Large intestine (tissue), 3 donors: Measurements from ENCODE around the gene PDE6D. TPM values are rescaled to one million over a fixed set of nuclear protein-coding genes. Genes with fewer than 3 reads are reported as not detected.

ENCODE experiments used
- DNase-seq, 2 donors: peaks; one replicate each; pipeline versions ENCODE4 v3.0.0 to v3.0.0-alpha.2; 2013
- H3K27ac ChIP-seq: one replicate; pipeline ENCODE4 v1.5.1; 2013; ENCODE audit warnings: low read length
- H3K27me3 ChIP-seq: 2 replicates; pipeline ENCODE4 v1.6.1; 2013; ENCODE audit warnings: low read length; ENCODE audit not compliant: control insufficient read depth, insufficient read depth
- H3K36me3 ChIP-seq: 2 replicates; pipeline ENCODE4 v1.6.1; 2013; ENCODE audit warnings: low read length; ENCODE audit not compliant: control insufficient read depth, insufficient read depth
- H3K4me1 ChIP-seq: one replicate; pipeline ENCODE4 v1.6.1; 2013; ENCODE audit warnings: low read length; ENCODE audit not compliant: control insufficient read depth, insufficient read depth
- H3K4me3 ChIP-seq: one replicate; pipeline ENCODE4 v1.5.1; 2013; ENCODE audit warnings: low read length
- H3K9me3 ChIP-seq: one replicate; pipeline ENCODE4 v1.6.1; 2013; ENCODE audit warnings: mild to moderate bottlenecking, low read depth, low read length, moderate library complexity; ENCODE audit not compliant: control insufficient read depth
- WGBS: methylation state at CpG from one replicate; pipeline ENCODE4 v1.1.5; 2013; ENCODE audit warnings: low lambda C conversion rate; ENCODE audit not compliant: insufficient coverage; 5-methylcytosine and 5-hydroxymethylcytosine counted together
- polyA plus RNA-seq: library from polyadenylated mRNA; unstranded; fragments of 120-200 nt; gene quantifications from one replicate; pipeline ENCODE4 v1.2.1, GENCODE V29; 2013

Gene PDE6D
- polyA plus RNA-seq, 1 donor: 16.6 TPM

DNA sequence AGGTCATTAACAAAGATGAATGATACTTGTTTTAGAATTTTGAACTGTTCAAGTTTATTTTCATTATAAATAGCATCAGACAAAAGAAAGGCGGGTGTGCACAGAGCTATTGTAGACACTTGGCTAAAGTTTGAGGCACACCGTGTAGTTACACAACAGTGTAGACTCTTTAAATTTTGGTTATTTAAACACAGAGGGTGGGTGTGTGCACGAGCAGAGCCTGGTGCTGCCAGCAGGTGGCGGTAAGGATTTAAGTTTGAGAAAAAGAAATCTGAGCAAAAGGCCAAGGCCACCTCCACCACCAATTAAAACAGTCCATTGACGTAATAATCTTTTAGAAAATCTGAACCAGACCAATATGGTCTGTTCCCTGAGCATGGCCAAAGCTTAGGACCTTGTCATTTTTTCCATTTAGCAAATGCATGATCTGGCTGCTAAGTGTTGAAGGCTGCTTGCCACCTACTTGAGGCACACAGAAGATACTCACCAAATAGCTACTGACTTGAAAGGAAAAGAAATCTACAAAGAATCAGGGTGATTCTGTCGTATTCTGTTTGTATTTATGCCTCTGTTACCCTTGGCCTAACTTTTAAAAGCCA is 19.5 kb upstream of the PDE6D start:
- DNase-seq: no peak
- no peak overlapping the region for H3K4me3 ChIP-seq
- 100% methylated on average over 1 of the region's 6 CpGs for WGBS
- no peaks in the 10 kb centered on the region for H3K27me3 ChIP-seq
- peaks cover 61% of the 10 kb centered on the region for H3K36me3 ChIP-seq
- no peaks in the 10 kb centered on the region for H3K9me3 ChIP-seq
- H3K4me1 ChIP-seq: no peaks in the 10 kb centered on the region
- no peak overlapping the region for H3K27ac ChIP-seq

- Histone ChIP-seq H3K4me3 (no peak overlapping the region), H3K9me3 (no peaks in the 10 kb centered on the region), H3K27me3 (no peaks in the 10 kb centered on the region), H3K4me1 (no peaks in the 10 kb centered on the region), H3K27ac (no peak overlapping the region), H3K36me3 (peaks cover 65% of the 10 kb centered on the region)
- peak in 1 of 2 donors; percentile 45 for DNase-seq
- WGBS: no CpG with 5 or more reads among the region's 9 CpGs
Observed at GRCh38 chr2:231795525-231796327, 14.6 kb upstream of the PDE6D start.

- Histone ChIP-seq H3K27ac (no peak overlapping the region), H3K36me3 (peaks cover 65% of the 10 kb centered on the region), H3K9me3 (no peaks in the 10 kb centered on the region), H3K4me3 (no peak overlapping the region), H3K4me1 (no peaks in the 10 kb centered on the region), H3K27me3 (no peaks in the 10 kb centered on the region)
- WGBS: no CpG with 5 or more reads among the region's 3 CpGs
- no peak for DNase-seq
Observed at GRCh38 chr2:231794383-231794782, 13.3 kb upstream of the PDE6D start.

- no peak for DNase-seq
Observed at GRCh38 chr2:231791107-231791506, 10.0 kb upstream of the PDE6D start.

DNA sequence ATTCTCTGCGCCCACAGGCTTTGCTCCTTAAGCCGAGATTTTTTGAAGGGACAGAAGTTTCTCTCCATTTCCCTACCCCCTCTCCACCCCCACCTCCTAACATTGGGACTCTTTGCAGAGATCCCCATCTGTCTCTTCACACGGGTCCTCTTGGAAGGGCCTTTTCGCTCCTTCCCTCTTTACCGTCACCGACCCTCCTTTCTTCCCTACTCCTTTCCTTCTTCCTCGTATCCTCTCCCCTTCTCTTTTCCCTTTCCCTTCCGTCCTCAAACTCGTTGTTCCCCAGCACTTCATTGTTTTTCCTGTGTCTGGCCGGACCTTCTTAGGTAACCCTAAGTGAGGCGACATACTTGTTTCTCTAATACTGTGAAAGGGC is 5.8 kb upstream of the PDE6D start:
- Histone ChIP-seq H3K36me3 (peaks cover 18% of the 10 kb centered on the region), H3K27me3 (no peaks in the 10 kb centered on the region), H3K9me3 (no peaks in the 10 kb centered on the region), H3K27ac (no peak overlapping the region), H3K4me3 (peak overlapping the region; percentile 69), H3K4me1 (no peaks in the 10 kb centered on the region)
- WGBS: 4% methylated on average over 6 of the region's 11 CpGs
- no peak for DNase-seq

More at GRCh38 chr2:231791107-231791506, 10.0 kb upstream of the PDE6D start:
- 89% methylated on average over 2 of the region's 3 CpGs for WGBS
- Histone ChIP-seq H3K36me3 (peaks cover 45% of the 10 kb centered on the region), H3K27me3 (no peaks in the 10 kb centered on the region), H3K4me1 (no peaks in the 10 kb centered on the region), H3K4me3 (no peak overlapping the region), H3K9me3 (no peaks in the 10 kb centered on the region), H3K27ac (no peak overlapping the region)

GRCh38 chr2:231786177-231786916 is 5.3 kb upstream of the PDE6D start, which contains the start of gene COPS7B:
Gene COPS7B (plus strand): TSS chr2:231786445. CDS start chr2:231788571, 2,126 bp downstream.
- no peaks in the 10 kb centered on the region for H3K9me3 ChIP-seq
- DNase-seq: peak; percentile 64 to 84
- H3K27me3 ChIP-seq: no peaks in the 10 kb centered on the region
- no peak within 1 kb of the TSS for H3K27ac ChIP-seq
- WGBS: 0% methylated on average over 4 of the region's 69 CpGs
- peaks cover 15% of the 10 kb centered on the region for H3K36me3 ChIP-seq
- H3K4me1 ChIP-seq: no peaks in the 10 kb centered on the region
- peak within 1 kb of the TSS; percentile 69 for H3K4me3 ChIP-seq

GRCh38 chr2:231785822-231786176 is 4.7 kb upstream of the PDE6D start:
- WGBS: 0% methylated on average over 1 of the region's 6 CpGs
- Histone ChIP-seq H3K27me3 (no peaks in the 10 kb centered on the region), H3K4me3 (peak overlapping the region; percentile 69), H3K9me3 (no peaks in the 10 kb centered on the region), H3K36me3 (peaks cover 10% of the 10 kb centered on the region), H3K4me1 (no peaks in the 10 kb centered on the region), H3K27ac (no peak overlapping the region)
- no peak for DNase-seq

- no CpG with 5 or more reads among the region's 2 CpGs for WGBS
- Histone ChIP-seq H3K9me3 (no peaks in the 10 kb centered on the region), H3K27ac (no peak overlapping the region), H3K36me3 (peaks cover 10% of the 10 kb centered on the region), H3K4me1 (no peaks in the 10 kb centered on the region), H3K4me3 (no peak overlapping the region), H3K27me3 (no peaks in the 10 kb centered on the region)
- no peak for DNase-seq
Observed at GRCh38 chr2:231785413-231785812, 4.3 kb upstream of the PDE6D start.

GRCh38 chr2:231781798-231782726 is 980 bp upstream of the PDE6D start:
- no peaks in the 10 kb centered on the region for H3K9me3 ChIP-seq
- H3K4me1 ChIP-seq: no peaks in the 10 kb centered on the region
- 7% methylated on average over 3 of the region's 12 CpGs for WGBS
- peak in 1 of 2 donors; percentile 34 for DNase-seq
- H3K27me3 ChIP-seq: no peaks in the 10 kb centered on the region
- H3K36me3 ChIP-seq: no peaks in the 10 kb centered on the region
- H3K27ac ChIP-seq: peak overlapping the region; percentile 72
- H3K4me3 ChIP-seq: peak overlapping the region; percentile 66
